IPS DF 19.7 (cell line): Measurements from ENCODE around the gene CHST9.
"Not testable (repeated sequence)": the region's sequence is repeated elsewhere in the genome, so short reads cannot be mapped to it uniquely, and the experiment has no call there.

Experiments
- DNase-seq: peaks from one replicate; pipeline ENCODE4 v3.0.0-alpha.2; 2013; ENCODE audit warnings: low read depth, low spot score

The CHST9 gene

GRCh38 chr18:27185025-27185763 lies at the start of gene CHST9:
TSS of gene CHST9 (minus strand) at chr18:27185308. CDS start at chr18:27142809, 42,499 bp downstream.
- DNase-seq: no peak

DNA sequence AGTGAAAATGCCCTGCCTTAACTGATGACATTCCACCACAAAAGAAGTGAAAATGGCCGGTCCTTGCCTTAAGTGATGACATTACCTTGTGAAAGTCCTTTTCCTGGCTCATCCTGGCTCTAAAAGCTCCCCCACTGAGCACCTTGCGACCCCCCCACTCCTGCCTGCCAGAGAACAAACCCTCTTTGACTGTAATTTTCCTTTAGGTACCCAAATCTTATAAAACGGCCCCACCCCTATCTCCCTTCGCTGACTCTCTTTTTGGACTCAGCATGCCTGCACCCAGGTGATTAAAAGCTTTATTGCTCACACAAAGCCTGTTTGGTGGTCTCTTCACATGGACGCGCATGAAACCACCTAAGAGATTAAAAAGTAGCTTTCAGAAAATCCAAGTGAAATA lies 47.2 kb upstream of the CHST9 start:
- not testable (repeated sequence) for DNase-seq

DNA sequence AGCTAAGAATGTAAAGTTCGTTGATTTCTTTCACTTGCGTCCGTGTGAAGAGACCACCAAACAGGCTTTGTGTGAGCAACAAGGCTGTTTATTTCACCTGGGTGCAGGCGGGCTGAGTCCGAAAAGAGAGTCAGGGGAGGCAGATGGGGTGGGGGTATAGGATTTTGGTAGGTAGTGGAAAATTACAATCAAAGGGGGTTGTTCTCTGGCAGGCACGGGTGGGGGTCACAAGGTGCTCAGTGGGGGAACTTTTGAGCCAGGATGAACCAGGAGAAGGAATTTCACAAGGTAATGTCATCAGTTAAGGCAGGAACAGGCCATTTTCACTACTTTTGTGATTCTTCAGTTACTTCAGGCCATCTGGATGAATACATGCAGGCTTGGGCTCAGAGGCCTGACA lies 46.6 kb upstream of the CHST9 start:
- not testable (repeated sequence) for DNase-seq

GRCh38 chr18:27231221-27231620 lies 46.1 kb upstream of the CHST9 start:
- not testable (repeated sequence) for DNase-seq

DNA sequence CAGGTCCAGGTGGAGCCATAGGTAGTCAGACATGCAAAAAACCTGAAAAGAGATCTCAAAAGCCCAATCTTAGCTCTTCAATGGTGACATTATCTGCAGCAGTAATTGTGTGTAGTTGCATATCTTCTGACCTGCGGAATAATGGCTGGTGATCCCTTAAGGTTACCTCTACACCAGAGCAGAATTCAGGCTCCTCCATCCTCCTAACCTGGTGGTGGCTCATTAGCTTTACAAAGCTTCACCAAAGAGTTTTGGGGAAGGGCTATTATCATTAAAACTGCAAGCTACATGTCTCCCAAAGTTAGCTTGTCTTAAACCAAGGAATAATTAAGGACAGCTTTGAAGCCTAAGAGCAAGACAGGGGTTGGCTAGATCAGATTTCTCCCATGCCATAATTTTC lies 42.6 kb upstream of the CHST9 start:
- peak; percentile 45 for DNase-seq

DNA sequence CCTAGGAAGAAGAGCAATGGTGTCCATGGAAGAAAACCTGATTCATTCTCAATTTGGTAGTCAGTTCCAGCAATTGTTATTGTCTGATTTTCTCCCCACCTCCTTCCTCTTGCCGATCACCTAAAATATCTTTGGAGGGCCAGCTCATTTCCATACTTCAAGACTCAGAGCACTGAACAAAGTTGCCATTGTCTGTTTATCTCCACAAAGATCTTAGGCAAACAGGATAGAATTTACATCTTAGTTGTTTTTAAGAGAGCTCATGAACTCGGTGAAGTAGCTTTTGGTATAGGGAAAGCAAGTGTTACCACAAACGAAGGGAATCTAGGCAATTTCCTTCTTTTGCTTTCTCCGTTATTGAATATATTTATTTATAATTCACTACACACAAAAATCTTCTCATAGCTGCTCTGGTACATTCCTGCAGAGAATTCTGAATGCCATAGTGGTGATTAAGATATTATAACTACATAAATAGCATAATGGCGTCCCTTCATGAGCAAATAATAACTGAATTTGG lies 41.5 kb upstream of the CHST9 start:
- DNase-seq: no peak

DNA sequence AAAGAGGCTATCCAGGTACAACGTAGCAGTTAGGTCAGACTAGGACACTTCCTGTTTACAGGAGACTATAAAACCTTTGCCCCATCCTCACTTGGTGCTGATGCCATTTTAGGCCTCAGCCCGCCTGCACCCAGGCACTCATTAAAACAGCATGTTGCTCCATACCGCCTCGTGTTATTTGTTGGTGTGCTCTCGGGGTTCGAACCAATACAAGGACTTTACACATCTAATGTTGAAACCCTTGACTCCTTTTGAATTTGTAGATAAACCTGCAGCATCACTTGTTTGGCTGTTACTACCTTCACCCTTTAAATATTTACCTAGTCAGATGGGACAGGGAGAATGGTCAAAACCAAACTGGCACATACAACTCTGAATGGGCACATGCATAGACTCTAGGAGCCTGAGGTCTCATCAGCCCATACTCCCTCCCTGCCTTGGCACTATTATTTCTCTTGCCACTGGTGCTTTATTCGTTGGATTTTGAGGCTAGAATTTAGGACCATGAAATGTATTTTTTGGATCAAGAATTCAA lies 40.9 kb upstream of the CHST9 start:
- DNase-seq: no peak

- DNase-seq: no peak
These were observed 38.6 kb upstream of the CHST9 start for GRCh38 chr18:27223526-27224291.

DNA sequence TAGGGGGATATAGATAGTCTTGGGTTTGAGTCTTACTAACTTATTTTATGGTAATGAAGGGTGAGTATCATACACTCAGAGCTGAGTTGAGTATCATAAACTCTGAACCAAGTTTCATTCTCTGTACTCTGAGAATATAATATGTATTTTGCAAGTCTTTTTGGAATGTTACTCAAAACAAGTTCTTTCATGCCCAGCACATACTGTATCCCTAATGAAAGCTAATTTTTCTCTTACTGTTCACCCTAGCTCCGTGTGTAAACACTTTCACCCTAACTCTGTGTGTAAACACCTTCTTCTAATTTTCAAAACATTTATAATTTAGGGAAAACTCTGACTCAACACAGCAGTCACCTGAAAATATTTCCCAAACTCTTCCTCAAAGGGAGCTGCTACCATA lies 29.7 kb upstream of the CHST9 start:
- no peak for DNase-seq

DNA sequence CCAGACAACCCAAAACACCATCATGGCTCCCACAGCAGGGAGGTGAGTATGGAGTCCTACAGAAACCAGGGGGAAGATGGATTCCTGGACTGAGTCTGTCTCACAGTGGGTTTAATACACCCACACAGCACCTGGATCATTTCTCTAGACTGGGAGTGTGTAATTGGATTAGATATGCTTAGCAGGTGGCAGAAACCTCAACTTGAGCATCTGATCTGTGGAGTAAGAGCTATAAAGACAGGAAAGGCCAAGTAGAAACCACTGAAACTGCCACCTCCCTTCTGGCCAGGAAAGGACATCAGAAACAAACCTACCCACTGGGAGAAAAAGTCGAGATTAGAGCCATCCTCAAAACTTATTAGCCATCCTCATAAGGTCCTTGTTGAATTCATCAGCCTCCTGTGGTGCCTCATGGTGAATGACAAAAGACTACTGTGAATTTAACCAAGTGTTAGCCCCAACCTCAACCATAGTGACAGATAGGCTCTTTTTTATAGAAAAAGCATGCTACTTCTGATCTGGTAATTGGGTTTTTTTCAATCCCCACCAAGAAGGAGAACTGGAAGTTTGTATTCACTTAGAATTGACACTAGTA lies 28.1 kb upstream of the CHST9 start:
- no peak for DNase-seq

GRCh38 chr18:27211569-27211968 lies 26.5 kb upstream of the CHST9 start:
- no peak for DNase-seq

DNA sequence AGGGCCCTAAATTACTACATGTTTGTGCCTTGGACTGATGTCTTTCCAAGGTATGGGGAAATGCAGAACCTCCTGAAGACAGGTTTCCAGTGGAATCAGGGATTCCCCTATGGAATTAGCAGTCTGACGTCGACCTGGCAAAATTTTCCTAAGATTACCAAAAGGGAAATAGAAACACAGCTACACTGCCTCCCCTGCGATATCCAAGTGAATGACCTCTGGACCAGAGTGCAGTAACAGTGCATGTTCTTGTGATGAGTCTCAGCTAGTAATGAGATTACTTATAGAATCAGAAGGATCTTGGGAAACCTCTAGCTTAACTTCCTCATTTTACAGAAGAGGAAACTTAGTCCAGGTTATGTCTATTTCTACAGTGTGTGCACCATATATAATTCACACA lies 21.3 kb upstream of the CHST9 start:
- DNase-seq: no peak

DNA sequence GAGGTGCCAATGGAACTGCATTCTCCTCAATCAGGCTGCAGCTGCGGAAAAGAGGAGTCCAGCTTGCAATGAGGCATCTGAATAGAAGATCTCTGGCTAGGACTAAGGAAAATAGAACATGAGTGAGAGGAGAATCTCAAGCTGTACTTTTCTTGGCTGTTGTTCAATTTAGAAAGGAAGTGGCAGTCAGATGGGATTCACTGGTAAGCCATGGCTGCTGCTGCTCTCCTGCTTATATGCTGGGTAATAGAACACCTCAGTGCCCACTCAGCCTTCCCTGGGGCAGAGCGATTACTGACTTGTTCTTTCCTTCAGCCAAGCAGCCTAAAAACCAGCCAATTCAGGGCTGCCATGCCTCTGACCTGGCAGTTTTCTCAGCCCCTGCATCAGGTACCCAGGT lies 17.6 kb upstream of the CHST9 start:
- DNase-seq: no peak

- DNase-seq: no peak
These were observed 12.9 kb upstream of the CHST9 start for GRCh38 chr18:27198036-27198435.

- DNase-seq: no peak
These were observed 3.2 kb upstream of the CHST9 start for GRCh38 chr18:27188309-27188708.

DNA sequence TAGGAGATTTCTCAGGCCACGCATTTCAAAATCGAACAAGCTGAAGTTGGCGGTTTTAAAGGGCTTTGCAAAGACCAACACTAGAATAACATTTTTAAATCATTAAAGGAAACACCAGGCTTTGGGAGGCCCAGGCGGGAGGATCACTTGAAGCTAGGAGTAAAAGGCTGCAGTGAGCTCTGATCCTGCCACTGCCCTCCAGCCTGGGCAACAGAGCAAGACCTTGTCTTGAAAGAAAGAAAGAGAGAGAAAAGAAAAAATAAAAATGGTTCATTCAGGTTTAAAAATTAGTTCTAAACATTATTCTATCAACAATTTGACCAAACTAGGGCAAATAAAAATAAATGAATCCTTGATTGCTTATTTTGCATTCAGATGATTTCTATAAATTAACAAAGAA lies 789 bp upstream of the CHST9 start:
- DNase-seq: no peak

DNA sequence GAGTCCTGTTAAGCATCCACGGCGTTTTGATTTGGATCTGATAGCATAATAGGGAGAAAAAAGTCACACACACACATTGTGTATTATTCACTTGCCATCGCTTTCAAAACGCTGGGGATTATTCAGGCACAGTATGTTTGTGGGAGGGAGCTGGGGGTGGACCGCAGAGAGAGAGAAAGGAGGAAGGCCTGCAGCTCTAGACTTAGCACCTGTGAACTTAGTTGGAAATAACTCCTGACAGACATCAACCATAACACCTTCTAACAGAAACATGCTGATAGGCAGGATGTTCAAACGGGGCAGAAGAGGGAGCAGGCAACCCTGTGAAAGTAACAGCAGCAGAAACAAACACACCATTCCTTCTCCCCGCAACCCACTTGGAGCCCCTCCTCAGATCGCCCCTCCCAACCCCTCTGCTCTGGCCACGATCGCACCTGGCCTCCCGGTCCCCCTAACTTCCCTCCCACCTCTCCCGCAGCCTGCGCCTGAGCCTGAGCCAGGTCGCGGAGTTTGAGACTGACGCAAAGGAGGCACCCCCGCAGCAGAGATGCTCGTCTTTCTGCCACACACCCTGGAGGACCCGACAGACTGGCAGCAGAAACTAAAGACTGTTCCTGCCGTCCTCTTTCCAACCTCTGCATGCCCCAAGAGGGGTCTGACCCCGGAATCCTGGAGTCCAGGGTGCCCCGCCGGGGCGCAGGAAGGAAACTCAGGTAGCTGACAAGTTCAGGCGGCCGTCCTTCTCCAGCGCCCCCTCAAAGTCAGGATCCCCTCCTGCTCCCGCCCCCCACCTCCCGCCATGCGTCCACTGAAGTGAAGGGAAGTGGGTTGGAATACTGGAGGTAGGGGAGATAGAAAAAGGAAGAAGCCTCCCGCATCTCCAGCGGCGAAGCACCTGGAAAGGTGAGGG lies 738 bp downstream of the CHST9 start:
- no peak for DNase-seq

- DNase-seq: no peak
These were observed 3.4 kb downstream of the CHST9 start for GRCh38 chr18:27181726-27182125.

GRCh38 chr18:27178424-27178823 lies 6.7 kb downstream of the CHST9 start:
- no peak for DNase-seq

DNA sequence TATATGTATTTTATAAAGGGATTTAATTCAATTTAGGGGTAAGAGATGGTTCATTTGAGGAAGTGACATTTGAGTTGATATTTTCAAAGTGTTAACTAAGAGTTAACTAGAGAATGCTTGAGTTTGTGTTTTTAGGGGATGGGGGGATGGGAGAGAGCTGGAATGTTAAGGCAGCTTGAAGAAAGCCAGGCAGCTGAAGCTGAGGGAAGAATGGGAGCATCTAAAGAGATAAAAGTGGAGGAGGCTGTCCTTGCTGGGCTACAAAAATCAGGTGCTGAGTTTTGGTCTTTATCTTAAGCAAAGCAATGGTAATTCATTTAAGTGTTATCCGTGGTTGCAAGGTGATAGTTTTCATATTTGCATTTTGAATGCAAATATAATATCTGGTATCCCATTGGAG lies 9.2 kb downstream of the CHST9 start:
- DNase-seq: no peak

- DNase-seq: no peak
These were observed 9.9 kb downstream of the CHST9 start for GRCh38 chr18:27175245-27175644.
